Measurements from ENCODE around the gene IFT57. TPM values are rescaled to one million over a fixed set of nuclear protein-coding genes. Genes with fewer than 3 reads are reported as not detected.
A peak's percentile ranks its signal among the peaks of the same experiment; 100 is the strongest.

IFT57 gene
- total and polyA plus RNA-seq, 4 experiments from 2014 or later: 24.1 to 55.2 (median 38.5) TPM

- peaks cover 7 to 25% of the 10 kb centered on the region in 2 donors for H3K36me3 Mint-ChIP-seq
- peak overlapping the region; percentile 100 for H3K27ac Mint-ChIP-seq
- H3K9me3 Mint-ChIP-seq: peaks cover 0 to 1% (median 0%) of the 10 kb centered on the region in 8 donors
- ChIA-PET POLR2A (ENCODE audit: partially characterized antibody) (interaction anchor here (0.7 to 6.1 kb wide), 10 partner anchors 10 to 382 kb away, joined by 3 to 133 read pairs (median 5); partner anchors contain the start of genes CD47 and DZIP3), CTCF (ENCODE audit: partially characterized antibody) (interaction anchor here (0.6 to 0.8 kb wide), 2 partner anchors 92 to 442 kb away, joined by 3 to 5 read pairs; no protein-coding TSS in a partner anchor)
- H3K4me3 Mint-ChIP-seq: peak overlapping the region; percentile 95 to 99 (median 98)
- peak in 1 of 5 donors; percentile 18 for DNase-seq
- H3K4me1 Mint-ChIP-seq: peaks cover 43 to 65% (median 52%) of the 10 kb centered on the region in 4 donors
- Histone ChIP-seq H3K36me3 (ENCODE audit: insufficient read depth, low read length) (no peaks in the 10 kb centered on the region), H3K4me3 (ENCODE audit: low read length in 2 of 2) (peak overlapping the region; percentile 66 to 91), H3K27ac (ENCODE audit: low read depth, low read length) (peak overlapping the region; percentile 95), H3K9me3 (ENCODE audit: control insufficient read depth in 1 of 2, low read length in 2 of 2) (no peaks in the 10 kb centered on the region), H3K27me3 (ENCODE audit: insufficient read depth, low read length) (no peaks in the 10 kb centered on the region), H3K4me1 (ENCODE audit: insufficient read depth, low read length) (peaks cover 49% of the 10 kb centered on the region)
- H3K27me3 Mint-ChIP-seq: peaks cover 0 to 1% of the 10 kb centered on the region in 2 donors
- intact Hi-C loops (cut with micrococcal nuclease): loop anchor here (5.0 kb wide), 4 partner anchors 71 to 1586 kb away; no protein-coding TSS in a partner anchor
These were observed 831 bp downstream of the IFT57 start for GRCh38 chr3:108221393-108221792.

GRCh38 chr3:108219336-108219735, 2.9 kb downstream of the IFT57 start:
- H3K4me3 Mint-ChIP-seq: peak overlapping the region in 5 of 8 donors; percentile 15 to 97 (median 81)
- H3K4me3 ChIP-seq (ENCODE audit: low read length in 2 of 2): no peak overlapping the region
- peaks cover 16 to 30% of the 10 kb centered on the region in 2 donors for H3K36me3 Mint-ChIP-seq
- H3K9me3 ChIP-seq (ENCODE audit: control insufficient read depth in 1 of 2, low read length in 2 of 2): no peaks in the 10 kb centered on the region
- no peak overlapping the region for H3K27ac ChIP-seq (ENCODE audit: low read depth, low read length)
- no peaks in the 10 kb centered on the region for H3K36me3 ChIP-seq (ENCODE audit: insufficient read depth, low read length)
- no peaks in the 10 kb centered on the region for H3K27me3 ChIP-seq (ENCODE audit: insufficient read depth, low read length)
- intact Hi-C loops (cut with micrococcal nuclease): no loop called here
- H3K4me1 ChIP-seq (ENCODE audit: insufficient read depth, low read length): peaks cover 50% of the 10 kb centered on the region
- no peak for DNase-seq
- H3K9me3 Mint-ChIP-seq: peaks cover 0 to 1% (median 0%) of the 10 kb centered on the region in 8 donors
- peaks cover 44 to 67% (median 56%) of the 10 kb centered on the region in 4 donors for H3K4me1 Mint-ChIP-seq
- H3K27me3 Mint-ChIP-seq: peaks cover 0 to 1% of the 10 kb centered on the region in 2 donors
- H3K27ac Mint-ChIP-seq: peak overlapping the region; percentile 64 to 100 (median 100)
- CTCF ChIA-PET (ENCODE audit: partially characterized antibody): no interaction called here
- POLR2A ChIA-PET (ENCODE audit: partially characterized antibody): interaction anchor here (1.0 to 1.3 kb wide), 2 partner anchors 92 to 127 kb away, joined by 4 to 6 read pairs; no protein-coding TSS in a partner anchor

GRCh38 chr3:108218811-108219210, 3.4 kb downstream of the IFT57 start:
- Histone ChIP-seq H3K36me3 (ENCODE audit: insufficient read depth, low read length) (no peaks in the 10 kb centered on the region), H3K27me3 (ENCODE audit: insufficient read depth, low read length) (no peaks in the 10 kb centered on the region), H3K4me3 (ENCODE audit: low read length in 2 of 2) (no peak overlapping the region), H3K27ac (ENCODE audit: low read depth, low read length) (no peak overlapping the region), H3K9me3 (ENCODE audit: control insufficient read depth in 1 of 2, low read length in 2 of 2) (no peaks in the 10 kb centered on the region), H3K4me1 (ENCODE audit: insufficient read depth, low read length) (peaks cover 45% of the 10 kb centered on the region)
- H3K27ac Mint-ChIP-seq: peak overlapping the region in 2 of 7 donors; percentile 14 to 100
- H3K4me3 Mint-ChIP-seq: peak overlapping the region in 1 of 8 donors; percentile 4
- peaks cover 0 to 1% of the 10 kb centered on the region in 2 donors for H3K27me3 Mint-ChIP-seq
- peaks cover 0 to 1% (median 0%) of the 10 kb centered on the region in 8 donors for H3K9me3 Mint-ChIP-seq
- no peak for DNase-seq
- ChIA-PET CTCF (ENCODE audit: partially characterized antibody) (no interaction called here), POLR2A (ENCODE audit: partially characterized antibody) (no interaction called here)
- H3K4me1 Mint-ChIP-seq: peaks cover 39 to 62% (median 51%) of the 10 kb centered on the region in 4 donors
- peaks cover 19 to 33% of the 10 kb centered on the region in 2 donors for H3K36me3 Mint-ChIP-seq
- intact Hi-C loops (cut with micrococcal nuclease): no loop called here

- Histone ChIP-seq H3K9me3 (ENCODE audit: control insufficient read depth in 1 of 2, low read length in 2 of 2) (no peaks in the 10 kb centered on the region), H3K27me3 (ENCODE audit: insufficient read depth, low read length) (no peaks in the 10 kb centered on the region), H3K36me3 (ENCODE audit: insufficient read depth, low read length) (no peaks in the 10 kb centered on the region), H3K4me3 (ENCODE audit: low read length in 2 of 2) (no peak overlapping the region), H3K27ac (ENCODE audit: low read depth, low read length) (no peak overlapping the region), H3K4me1 (ENCODE audit: insufficient read depth, low read length) (peaks cover 28% of the 10 kb centered on the region)
- POLR2A ChIA-PET (ENCODE audit: partially characterized antibody): interaction anchor here (1.5 kb wide), 1 partner anchor 8 kb away, joined by 8 read pairs; no protein-coding TSS in a partner anchor
- Mint-ChIP-seq H3K4me1 (peaks cover 26 to 34% (median 30%) of the 10 kb centered on the region in 4 donors), H3K27ac (peak overlapping the region in 4 of 7 donors; percentile 0 to 81 (median 29)), H3K4me3 (peak overlapping the region in 6 of 8 donors; percentile 22 to 77 (median 64)), H3K9me3 (no peaks in the 10 kb centered on the region), H3K36me3 (peaks cover 43% of the 10 kb centered on the region in 2 donors), H3K27me3 (no peaks in the 10 kb centered on the region)
- intact Hi-C loops (cut with micrococcal nuclease): no loop called here
- no peak for DNase-seq
- CTCF ChIA-PET (ENCODE audit: partially characterized antibody): no interaction called here
These were observed 6.4 kb downstream of the IFT57 start for GRCh38 chr3:108215871-108216270.

- DNase-seq: no peak
- no peak overlapping the region for H3K4me3 ChIP-seq (ENCODE audit: low read length in 2 of 2)
- POLR2A ChIA-PET (ENCODE audit: partially characterized antibody): no interaction called here
- Mint-ChIP-seq H3K9me3 (no peaks in the 10 kb centered on the region), H3K4me1 (peaks cover 0 to 6% (median 2%) of the 10 kb centered on the region in 4 donors), H3K36me3 (peaks cover 55 to 67% of the 10 kb centered on the region in 2 donors), H3K4me3 (no peak overlapping the region), H3K27ac (no peak overlapping the region), H3K27me3 (no peaks in the 10 kb centered on the region)
- intact Hi-C loops (cut with micrococcal nuclease): loop anchor here (5.0 kb wide), 1 partner anchor 37 kb away; no protein-coding TSS in a partner anchor
- H3K9me3 ChIP-seq (ENCODE audit: control insufficient read depth in 1 of 2, low read length in 2 of 2): no peaks in the 10 kb centered on the region
- no peaks in the 10 kb centered on the region for H3K4me1 ChIP-seq (ENCODE audit: insufficient read depth, low read length)
- no peak overlapping the region for H3K27ac ChIP-seq (ENCODE audit: low read depth, low read length)
- CTCF ChIA-PET (ENCODE audit: partially characterized antibody): no interaction called here
- no peaks in the 10 kb centered on the region for H3K27me3 ChIP-seq (ENCODE audit: insufficient read depth, low read length)
- no peaks in the 10 kb centered on the region for H3K36me3 ChIP-seq (ENCODE audit: insufficient read depth, low read length)
These were observed 12.6 kb downstream of the IFT57 start for GRCh38 chr3:108209579-108209978.

- H3K4me3 ChIP-seq (ENCODE audit: low read length in 2 of 2): no peak overlapping the region
- DNase-seq: no peak
- H3K36me3 ChIP-seq (ENCODE audit: insufficient read depth, low read length): no peaks in the 10 kb centered on the region
- Mint-ChIP-seq H3K27me3 (no peaks in the 10 kb centered on the region), H3K4me1 (peaks cover 0 to 6% (median 3%) of the 10 kb centered on the region in 4 donors), H3K36me3 (peaks cover 60 to 71% of the 10 kb centered on the region in 2 donors), H3K9me3 (no peaks in the 10 kb centered on the region), H3K4me3 (no peak overlapping the region), H3K27ac (peak overlapping the region in 1 of 7 donors; percentile 1)
- H3K27me3 ChIP-seq (ENCODE audit: insufficient read depth, low read length): no peaks in the 10 kb centered on the region
- intact Hi-C loops (cut with micrococcal nuclease): loop anchor here (5.0 kb wide), 1 partner anchor 37 kb away; no protein-coding TSS in a partner anchor
- H3K27ac ChIP-seq (ENCODE audit: low read depth, low read length): no peak overlapping the region
- no peaks in the 10 kb centered on the region for H3K4me1 ChIP-seq (ENCODE audit: insufficient read depth, low read length)
- H3K9me3 ChIP-seq (ENCODE audit: control insufficient read depth in 1 of 2, low read length in 2 of 2): no peaks in the 10 kb centered on the region
- ChIA-PET CTCF (ENCODE audit: partially characterized antibody) (no interaction called here), POLR2A (ENCODE audit: partially characterized antibody) (no interaction called here)
These were observed 13.4 kb downstream of the IFT57 start for GRCh38 chr3:108208831-108209230.

GRCh38 chr3:108202834-108203233, 19.4 kb downstream of the IFT57 start:
- intact Hi-C loops (cut with micrococcal nuclease): no loop called here
- CTCF ChIA-PET (ENCODE audit: partially characterized antibody): no interaction called here

More at GRCh38 chr3:108202834-108203233, 19.4 kb downstream of the IFT57 start:
- Histone ChIP-seq H3K9me3 (ENCODE audit: control insufficient read depth in 1 of 2, low read length in 2 of 2) (no peaks in the 10 kb centered on the region), H3K4me1 (ENCODE audit: insufficient read depth, low read length) (no peaks in the 10 kb centered on the region), H3K27ac (ENCODE audit: low read depth, low read length) (no peak overlapping the region), H3K4me3 (ENCODE audit: low read length in 2 of 2) (no peak overlapping the region), H3K27me3 (ENCODE audit: insufficient read depth, low read length) (no peaks in the 10 kb centered on the region), H3K36me3 (ENCODE audit: insufficient read depth, low read length) (no peaks in the 10 kb centered on the region)
- no peaks in the 10 kb centered on the region for H3K9me3 Mint-ChIP-seq
- no peaks in the 10 kb centered on the region for H3K27me3 Mint-ChIP-seq
- DNase-seq: no peak
- no peak overlapping the region for H3K4me3 Mint-ChIP-seq
- POLR2A ChIA-PET (ENCODE audit: partially characterized antibody): no interaction called here
- H3K4me1 Mint-ChIP-seq: peaks cover 5 to 17% (median 9%) of the 10 kb centered on the region in 4 donors
- peak overlapping the region in 1 of 7 donors; percentile 13 for H3K27ac Mint-ChIP-seq
- H3K36me3 Mint-ChIP-seq: peaks cover 22 to 53% of the 10 kb centered on the region in 2 donors
